NCI-H1436 (cell line): ENCODE results near the gene COL6A2.

Experiments
- DNase-seq: peaks from one replicate; lab custom pipeline; 2025; lab: John Stamatoyannopoulos, UW

Gene COL6A2

DNA sequence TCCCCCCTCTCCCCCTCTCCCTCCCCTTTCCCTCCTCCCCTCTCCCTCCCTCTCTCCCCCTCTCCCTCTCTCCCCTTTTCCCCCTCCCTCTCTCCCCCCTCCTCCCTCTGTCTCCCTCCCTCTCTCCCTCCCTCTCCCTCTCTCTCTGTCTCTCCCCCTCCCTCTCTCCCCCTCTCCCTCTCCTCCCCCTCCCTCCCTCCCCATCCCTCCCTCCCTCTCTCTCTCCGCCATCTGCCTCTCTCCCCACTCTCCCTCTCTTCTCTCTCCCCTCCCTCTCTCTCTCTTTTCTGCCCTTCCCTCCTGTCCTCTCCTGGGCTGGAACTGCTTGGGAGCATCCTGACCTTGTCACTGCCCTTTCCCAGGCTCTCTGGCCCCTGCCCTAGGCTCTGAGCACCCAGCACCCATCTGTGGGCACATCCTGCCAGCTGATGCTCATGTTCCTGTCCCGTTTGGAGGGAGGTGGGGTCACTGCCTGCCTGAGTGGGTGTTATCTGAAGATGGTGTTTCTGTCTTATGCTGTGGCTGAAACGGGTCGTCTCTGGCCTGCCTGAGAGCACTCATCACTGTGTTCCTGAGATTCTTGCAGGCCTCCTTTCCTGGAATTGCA, 46.7 kb downstream of the COL6A2 start:
- no peak for DNase-seq

DNA sequence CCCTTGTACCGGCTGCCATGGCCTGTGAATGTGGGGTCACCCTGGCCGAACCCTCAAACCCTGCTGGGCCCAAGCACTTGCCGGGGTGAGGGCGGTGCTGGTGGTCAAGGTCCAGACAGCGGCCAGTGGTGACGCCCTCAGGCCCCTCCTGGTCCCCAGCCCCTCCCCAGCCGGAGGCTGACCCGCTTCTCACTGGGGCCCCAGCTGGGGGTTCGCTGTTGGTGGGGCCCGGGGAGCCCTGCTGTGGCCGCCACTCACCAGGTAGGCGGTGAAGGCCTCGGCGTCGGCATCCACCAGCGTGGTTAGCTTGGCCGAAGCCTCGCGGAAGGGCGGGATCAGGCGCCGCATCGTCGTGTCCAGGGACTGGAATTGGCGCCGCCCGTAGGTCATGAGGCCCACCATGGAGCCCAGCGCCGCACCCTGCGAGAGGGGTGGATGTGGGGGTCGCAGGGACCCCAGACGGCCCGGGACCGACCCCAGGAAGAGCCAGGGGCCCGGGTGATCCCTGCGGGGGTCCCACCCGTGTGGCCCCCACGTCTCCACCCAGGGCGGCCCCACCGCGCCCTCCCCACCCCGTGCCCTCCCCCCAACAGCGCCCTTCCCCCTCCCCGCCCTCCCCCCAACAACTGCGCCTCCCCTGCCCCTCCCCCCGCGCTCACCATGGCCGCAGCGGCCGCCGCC, 47.4 kb downstream of the COL6A2 start:
- no peak for DNase-seq

DNA sequence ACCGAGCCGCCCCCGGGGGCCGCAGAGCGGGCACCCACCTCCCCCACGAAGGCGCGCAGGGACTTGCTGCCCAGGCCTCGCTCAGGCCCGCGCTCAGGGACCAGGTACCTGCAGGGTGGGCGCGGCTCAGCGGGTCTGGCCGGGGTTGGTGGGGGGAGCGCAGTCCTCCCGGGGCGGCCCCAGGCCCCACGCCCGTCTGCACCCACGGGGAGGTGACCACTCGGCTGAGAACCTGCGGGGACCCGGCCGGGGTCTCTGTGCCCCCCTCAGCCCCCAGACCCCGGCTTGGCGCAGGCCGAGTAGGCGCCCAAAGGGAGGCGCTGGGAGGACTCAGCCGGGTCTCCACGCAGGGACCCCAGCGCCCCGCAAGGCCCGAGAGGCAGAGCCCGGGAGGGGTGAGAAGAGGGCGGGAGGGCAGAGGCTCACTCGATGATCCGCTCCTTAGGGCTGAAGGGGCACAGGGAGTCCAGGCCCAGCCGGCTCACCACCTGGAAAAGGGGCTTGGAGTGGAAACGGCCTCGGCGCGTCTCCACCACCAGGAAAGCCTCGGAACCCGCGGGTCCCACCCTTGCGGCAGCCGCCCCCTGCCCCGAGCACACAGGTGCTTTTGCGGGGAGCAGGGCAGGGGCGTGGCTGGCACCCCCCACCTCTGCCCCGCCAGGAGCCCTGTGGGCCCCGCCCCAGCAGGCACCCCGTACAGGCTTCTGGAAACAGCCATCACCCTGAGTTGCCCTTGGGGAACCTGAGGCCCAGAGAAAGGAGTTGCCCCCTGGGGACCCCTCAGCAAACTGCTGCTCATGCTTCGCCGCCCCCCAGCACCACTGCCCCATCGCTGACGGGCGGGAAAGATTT, 48.2 kb downstream of the COL6A2 start:
- no peak for DNase-seq

DNA sequence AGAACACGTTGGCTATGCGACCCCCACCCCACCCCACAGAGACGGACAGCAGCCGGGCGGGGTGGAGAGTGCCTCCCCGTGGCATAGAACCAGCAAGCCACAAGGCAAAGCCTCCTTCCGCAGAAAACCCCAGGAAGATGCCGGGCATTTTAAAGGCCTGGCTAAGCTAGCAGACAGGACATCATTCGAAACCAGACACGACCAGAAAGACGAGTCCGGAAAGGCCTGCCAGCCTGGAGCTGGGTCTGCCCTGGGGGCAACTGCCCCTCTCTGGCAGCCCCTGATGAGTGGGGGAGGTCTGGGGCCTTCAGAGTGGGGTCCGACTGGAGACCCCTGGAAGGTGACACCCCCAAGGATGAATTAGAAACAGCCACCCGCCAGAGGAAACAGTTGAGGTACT, 48.9 kb downstream of the COL6A2 start:
- DNase-seq: no peak

DNA sequence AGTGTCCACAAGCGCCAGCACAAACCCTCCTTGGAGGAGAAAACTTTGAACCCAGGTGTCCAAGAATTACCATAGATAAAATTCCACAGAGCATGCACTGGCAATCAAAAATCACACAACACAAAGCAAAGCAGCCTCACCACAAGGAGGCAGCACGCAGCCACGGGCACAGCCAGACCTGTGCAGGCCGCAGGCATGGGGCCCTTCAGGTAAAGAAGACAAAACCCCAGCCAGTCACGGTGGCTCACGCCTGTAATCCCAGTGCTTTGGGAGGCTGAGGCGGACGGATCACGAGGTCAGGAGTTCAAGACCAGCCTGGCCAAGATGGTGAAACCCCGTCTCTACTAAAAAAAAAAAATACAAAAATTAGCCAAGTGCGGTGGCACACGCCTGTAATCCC, 49.5 kb downstream of the COL6A2 start:
- peak; percentile 41 for DNase-seq

DNA sequence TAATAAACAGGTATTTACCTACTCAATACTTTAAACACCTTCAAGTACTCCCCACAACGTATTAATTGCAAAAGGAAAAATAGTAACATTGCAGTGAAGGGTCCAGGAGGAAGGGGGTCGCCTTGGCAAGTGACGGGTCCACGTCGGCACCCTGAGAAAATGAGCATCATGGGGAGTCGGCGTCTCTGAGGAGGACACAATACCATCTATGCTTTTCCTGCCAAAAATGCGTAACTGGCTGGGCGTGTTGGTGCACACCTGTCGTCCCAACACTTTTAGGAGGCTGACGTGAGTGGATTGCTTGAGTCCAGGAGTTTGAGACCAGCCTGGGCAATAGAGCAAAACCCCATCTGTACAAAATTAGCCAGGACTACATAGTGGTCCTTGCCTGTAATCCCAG, 50.2 kb downstream of the COL6A2 start:
- DNase-seq: no peak

DNA sequence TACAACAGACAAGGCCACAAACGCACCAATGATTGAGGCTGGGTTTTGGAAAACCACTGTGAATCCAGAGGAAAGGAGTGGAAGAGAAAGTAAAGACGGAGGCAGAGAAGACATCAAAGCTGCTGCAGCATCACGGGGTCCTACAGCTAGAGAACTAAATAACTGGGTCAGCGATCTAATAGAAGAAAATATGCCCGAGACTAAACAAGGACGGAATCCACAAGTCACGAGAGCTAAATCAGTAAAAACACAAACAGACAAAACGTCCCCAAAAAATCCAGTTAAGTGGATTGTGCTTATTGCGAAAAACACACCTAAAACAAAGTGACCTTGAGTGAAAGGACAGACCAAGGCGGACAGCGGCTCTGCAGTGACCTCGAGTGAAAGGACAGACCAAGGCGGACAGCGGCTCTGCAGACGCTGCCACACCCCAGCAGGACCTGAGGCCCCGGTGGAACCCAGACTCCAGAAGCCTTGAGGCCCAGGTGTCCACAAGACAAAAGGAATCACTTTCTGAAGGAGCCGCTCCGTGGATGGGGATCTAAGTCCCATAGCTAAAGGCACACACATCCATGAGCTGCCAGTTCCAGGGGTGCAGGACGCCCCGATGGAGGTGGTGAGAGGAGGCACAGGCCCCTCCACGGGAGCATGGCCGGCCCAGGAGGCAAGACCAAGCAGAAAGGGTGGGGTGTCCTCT, 51.4 kb downstream of the COL6A2 start:
- no peak for DNase-seq

DNA sequence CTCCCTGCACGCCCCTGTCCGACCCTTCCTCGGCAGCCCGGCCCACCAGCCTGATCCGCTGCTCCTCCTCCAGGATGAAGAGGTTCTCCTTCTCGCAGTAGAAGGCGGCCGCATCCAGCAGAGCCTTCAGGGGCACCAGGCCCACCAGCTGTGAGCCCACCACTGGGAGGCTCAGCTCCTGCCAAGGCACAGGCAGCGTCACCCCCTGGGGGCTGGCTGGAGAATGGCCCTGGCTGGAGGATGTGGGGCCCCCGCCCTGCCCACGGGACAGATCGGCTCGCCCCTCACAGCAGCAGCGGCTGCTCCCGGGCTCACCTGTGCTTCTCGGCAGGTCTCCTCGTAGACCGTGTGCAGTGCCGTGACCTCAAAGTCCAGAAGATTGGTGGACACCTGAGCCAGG, 52.2 kb downstream of the COL6A2 start:
- DNase-seq: no peak

DNA sequence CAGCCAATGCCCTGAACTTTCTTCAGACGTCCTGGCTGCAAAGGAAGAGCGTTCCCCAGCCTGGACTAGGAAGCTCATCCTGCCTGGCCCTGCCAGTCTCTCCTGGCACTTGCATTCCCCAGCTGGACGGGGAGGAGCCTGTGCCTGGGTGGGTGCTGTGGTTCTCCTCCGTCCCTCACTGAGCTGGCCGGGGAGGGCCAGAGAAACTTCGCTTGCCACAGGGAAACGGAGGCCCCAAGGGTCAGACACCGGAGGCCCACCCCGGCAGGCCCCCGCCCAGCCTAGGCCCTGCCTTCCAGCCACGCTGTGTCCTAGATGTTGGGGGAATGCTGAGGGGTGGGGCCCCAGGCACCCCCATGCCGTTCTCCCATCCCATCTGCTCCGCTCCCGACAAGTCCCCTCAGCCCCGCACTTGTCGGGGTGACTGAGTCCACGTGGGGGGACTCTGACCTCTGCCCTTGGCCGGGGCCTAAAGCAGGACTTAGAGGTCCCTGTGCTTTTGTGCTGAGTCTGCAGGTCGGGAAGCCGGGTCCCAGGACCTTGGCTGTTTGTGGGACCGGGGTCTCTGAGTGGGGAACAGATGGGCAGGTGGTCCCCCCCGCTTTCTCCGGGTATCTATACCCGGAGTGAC, 52.7 kb downstream of the COL6A2 start:
- no peak for DNase-seq

DNA sequence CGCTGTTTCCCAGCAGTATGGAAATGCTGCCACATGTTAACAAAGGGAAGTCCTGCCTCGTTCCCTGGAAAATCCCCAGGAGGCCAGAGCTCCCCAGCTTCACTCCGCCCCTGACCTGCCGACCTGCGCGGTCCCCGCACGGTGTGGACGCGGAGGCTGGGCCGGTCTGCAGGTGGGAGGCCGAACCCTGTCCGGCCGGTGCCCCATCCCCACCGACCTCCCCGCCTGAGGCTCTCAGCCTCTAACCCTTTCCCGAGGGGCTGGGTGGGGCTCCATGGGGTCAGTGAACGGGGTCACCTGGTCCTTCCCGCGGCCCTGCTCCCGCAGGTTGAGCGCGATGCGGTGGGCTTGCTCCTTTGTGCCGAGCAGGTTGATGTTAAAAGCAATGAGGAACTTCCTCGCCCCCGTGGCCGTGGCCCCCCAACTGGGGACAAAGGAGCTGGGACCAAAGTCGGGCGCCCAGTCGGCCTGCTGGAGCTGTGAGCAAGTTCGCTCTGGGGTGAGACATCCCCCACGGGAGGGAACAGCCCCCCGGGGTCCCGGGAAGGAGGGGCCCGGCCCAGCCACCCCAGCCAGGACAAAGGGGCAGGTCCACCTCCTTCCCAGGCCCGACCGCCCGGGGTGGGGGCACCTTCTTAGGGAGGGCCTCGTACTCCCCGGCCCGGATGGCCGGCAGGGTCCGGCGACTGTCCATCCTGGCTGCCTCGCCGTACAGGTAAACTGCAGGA, 53.5 kb downstream of the COL6A2 start:
- no peak for DNase-seq

DNA sequence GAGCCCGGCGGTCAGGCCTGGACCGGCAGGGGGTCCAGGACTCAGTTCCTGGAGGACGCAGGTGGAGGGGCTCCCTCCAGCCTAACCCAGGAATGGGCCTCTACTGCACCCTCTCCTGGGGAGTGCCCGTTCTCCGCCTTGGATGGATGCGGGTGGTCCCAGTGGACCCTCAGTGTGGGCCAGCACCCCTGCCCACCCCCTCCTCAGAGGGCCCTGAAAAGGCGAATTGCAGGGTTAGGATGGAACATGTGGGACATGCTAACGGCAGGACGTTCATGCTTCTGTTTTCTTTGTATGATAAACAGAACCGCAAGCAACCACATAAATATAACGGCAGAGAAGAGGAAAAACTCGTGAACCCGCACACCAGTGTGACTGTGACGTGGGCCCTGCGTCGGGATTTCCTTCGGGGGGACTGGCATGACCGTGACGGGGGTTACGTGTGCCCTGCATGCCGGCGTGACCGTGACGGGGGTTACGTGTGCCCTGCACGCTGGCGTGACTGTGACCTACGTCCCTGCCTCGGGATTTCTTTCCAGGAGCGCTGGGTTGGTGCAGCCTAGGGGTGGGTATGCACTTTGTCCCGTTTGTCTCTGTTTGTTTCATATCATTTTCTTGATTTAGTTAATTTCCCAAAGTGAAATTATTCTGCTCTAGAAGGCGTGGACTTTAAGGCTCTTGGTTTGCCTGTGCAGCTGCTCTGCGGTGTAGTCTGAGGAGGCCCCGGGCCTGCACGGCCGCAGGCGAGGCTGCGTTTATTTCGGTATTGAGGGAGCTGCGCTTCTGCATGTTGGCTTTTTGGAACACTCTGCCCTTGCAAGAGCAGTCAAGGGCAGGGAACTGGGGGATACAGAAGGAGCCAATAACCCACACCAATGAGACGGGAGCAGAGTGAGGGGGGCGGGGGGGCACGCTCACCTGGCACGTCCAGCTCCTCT, 54.3 kb downstream of the COL6A2 start:
- DNase-seq: no peak

DNA sequence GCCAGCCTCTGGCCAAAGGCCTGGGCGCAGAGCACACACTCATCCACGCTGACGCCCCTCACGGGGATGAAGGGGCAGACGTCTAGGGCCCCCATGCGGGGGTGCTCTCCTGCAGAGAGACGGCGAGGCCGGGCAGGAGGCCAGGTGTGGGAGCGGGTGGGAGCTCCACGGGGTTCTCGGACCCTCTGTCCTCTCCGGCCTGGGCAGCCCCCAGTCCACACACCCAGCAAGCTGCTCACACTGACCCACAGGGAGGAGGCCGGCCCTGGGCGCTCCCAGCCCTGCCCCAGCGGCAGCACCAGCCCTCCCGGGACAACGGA, 55.0 kb downstream of the COL6A2 start:
- DNase-seq: no peak

DNA sequence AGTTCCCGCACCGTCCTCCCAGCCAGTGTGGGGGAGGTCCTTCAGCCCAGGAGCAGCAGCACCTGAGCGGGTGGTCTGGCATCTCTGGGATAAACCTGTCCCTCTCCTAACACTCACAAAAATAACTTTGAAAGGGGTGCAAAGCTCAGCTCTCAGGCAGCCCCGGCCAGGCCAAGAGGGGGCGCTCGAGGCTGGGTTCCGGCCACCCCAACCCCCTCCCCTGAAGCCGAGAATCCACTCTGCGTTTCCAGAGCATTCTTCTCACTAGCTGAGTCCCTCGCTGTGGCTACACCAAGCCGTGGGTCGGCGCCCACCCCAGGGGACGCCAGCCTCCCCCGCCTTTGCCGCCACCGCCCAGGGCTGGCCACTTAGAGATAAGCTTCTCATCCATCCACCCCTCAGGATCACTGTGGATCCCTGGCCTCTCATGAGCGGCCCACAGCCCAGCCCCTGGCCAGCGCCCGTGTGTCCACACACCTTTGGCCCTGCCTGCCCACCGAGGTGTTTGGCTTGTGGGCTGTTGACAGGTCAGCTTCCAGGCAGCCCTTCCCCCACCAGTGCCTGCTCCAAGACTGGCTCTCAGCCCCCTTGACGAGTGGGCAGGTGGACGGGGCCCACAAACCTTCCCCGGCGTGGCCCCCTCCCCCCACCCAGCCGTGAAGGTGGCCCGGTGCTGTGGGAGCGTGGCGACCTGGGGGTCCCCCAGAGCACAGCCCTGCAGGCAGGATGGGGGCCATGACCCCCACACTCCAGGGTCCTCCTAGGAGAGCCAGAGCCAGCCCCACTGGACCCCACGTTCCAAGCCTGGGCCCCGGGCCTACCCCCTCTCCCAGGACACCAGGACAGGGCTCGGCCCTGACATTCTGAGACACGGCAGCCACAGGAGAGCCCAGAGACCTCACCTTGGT, 55.6 kb downstream of the COL6A2 start:
- DNase-seq: peak; percentile 55

DNA sequence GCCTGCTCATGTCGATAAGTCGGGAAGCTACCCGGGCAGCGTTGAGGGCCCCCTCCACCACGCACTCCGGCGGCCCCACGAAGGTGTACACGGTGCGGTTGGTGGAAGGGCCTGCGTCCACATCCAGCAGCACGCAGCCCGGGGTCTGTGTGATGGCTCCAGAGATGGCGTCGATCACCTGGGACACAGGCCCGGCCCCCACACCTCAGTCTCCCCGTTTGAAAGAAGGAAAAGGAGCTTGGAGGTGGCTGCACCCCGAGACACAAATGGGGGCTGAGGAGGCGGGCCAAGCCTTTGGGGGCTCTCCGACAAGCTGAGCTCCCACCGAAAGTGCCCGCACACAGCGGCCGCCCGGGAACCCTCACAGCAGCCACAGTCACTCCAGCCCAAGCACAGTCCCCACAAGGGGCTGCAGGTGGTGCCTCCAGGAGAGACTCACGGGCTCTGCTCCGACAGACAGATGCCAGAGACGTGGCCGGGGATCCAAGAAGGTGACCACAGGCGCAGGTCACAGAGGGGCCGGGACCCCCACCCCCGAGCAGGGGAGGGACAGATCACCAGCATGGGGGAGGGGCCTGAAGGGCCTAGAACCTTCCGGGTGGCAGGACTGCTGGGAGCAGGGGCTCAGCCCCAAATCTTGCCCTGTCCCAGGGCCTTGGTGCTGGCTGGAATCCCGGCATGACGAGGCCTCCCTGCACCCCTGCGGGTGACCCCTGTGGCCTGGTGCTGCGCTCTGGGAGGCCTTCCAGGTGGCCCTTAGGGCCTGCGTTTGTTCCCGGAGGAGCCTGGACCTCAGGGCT, 56.4 kb downstream of the COL6A2 start:
- no peak for DNase-seq

DNA sequence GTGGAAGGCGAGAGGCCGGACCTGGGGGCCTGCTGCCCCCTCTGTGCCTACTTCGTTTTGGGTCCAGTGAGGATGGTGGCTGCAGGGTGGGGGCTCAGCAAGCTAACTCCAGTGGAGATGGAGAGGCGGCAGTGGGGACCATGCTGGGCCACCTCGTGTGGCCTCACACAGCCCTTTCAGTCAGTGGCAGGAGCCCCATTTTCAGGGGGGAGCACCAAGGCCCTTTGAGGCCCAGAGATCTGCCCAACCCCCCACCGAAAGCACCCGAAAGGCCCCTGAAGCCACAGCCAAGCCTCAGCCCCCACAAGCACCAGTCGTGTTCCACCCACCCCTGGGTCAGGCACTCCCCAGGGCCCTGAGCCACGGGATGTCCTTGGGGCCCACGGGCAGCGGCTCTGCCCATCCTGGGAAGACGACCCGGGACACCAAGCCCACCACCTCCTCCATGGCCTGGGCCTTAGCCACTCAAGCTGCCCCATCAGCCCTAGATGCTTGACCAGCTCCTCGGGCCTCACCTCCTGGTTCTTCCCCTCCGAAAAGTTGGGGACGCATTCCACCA, 57.1 kb downstream of the COL6A2 start:
- no peak for DNase-seq

DNA sequence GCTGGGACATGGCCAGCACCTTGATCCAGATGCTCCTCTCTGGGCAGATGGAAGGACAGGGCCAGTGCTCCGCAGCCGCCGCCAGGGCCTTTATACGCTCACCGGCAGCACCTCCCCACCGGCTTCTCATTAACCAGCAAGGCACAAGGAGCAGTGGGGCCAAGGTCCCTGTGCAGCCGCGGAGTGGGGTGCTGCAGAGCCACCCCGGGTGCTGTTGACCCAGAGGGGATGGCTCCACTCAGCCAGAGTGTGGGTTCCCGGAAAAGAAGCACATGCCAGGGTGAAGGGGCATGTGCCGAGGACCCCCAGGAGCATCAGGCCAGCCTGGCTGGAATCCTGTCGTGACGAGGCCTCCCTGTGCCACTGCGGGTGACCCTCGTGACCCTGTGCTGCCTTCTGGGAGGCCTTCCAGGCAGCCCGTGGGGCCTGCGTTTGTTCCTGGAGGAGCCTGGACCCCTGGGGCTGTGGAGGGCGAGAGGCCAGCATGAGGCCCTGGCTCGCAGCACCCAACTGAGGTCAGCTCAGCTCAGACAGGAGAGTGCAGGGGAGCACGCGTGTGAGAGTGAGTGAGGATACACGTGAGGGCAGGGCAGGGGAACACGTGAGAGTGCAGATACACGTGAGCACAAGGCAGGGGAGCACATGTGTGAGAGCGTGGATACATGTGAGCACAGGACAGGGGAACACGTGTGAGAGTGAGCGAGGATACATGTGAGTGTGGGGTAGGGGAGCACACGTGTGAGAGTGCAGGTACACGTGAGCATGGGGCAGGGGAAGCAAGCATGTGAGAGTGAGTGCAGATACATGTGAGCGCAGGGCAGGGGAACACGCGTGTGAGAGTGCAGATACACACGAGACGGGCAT, 57.8 kb downstream of the COL6A2 start, which contains the start of gene FTCD:
FTCD (minus strand) TSS at position 66 of the 864 bp plus-strand sequence; CDS start at position 10, 56 bp downstream.
- DNase-seq: no peak

DNA sequence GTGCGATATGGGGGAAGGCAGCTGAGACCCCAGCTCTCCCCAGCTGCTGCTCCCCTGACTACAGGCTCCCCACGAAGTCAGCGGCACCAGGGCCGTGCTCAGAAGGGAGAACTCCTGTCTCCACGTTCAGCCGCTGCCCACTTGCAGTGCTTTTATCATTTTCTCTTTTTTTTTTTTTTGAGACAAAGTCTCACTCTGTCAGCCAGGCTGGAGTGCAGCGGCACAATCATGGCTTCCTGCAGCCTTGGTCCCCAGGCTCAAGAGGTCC, 58.4 kb downstream of the COL6A2 start:
- DNase-seq: no peak
